Activated naive CD4-positive, alpha-beta T cell treated with anti-CD3 and anti-CD28 coated beads, Interleukin-2, amount 10 ng/mL, durations not matched to agents 5 hours and 36 hours (primary cell): ENCODE data around the gene CDHR4. TPM values are rescaled to one million over a fixed set of nuclear protein-coding genes. Genes with fewer than 3 reads are reported as not detected.

Source experiments
- microRNA-seq: library from miRNA; unstranded; fragments of <30 nt; microRNA quantifications from one replicate; pipeline ENCODE4 v1.2.0, GENCODE V29; 2022; ENCODE audit warnings: borderline microRNAs expressed, borderline replicate concordance
- total RNA-seq, 2 experiments: library from RNA; stranded (reverse); gene quantifications; one replicate each; pipeline ENCODE4 v1.2.3, GENCODE V29; 2021

Gene CDHR4, protein sequence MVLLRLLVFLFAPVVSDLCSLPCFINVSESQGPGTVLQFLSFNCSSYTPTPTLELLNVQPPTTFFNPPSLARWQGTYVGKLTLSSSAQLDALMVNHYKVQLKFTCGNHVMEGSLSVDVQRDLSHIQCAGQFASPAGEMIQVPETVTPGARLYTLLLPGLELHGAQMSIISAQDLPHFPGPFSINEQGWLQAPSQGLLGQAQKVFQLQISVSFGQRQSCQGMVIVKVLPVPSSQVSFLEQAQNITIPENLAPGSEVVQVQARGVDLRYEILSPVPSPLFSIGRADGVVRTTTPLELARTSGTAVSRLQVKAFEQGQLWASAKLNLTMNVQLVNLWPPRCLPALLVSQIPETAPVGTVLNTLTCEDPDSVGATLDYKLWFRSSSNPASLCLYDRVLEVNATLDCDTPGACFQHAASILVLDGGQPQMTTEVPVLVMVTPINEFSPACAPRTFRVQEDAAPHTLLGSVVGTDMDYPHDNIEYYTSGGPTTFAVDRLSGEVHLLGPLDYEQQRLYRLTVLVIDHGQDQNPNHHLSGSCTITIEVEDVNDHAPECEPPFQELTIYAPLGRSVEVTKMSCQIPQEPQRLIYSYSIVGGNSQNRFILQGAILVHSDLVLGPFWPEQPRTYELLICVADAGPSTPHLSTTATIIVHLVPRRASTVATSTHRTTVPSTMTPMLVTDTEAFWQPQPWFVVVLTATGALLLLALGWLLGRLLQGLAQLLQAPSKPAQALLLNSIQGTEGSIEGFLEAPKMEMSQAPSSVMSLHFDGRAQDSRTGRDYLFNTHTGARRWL
- total RNA-seq = not detected

DNA sequence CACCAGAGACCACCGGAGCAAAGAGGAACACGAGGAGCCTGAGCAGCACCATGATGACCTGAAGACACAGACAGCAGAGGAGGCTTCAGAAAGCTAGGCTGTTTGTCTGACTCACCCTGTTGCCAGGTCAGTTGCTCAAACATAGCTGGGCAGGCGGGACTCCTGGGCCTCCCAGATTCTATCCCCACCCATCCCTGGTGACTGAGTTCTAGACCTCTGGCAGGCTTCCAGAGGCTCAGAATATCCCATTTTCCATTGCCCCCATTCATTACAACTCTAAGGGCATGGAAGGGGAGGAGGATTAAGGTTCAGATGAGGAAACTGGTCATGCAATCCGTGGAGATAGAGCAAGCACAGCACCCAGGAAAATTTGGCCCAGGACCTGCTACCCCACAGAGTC lies at the start of gene CDHR4:
CDHR4 (minus strand) TSS at position 113 of the 400 bp plus-strand sequence; CDS start at position 52, 61 bp downstream.

DNA sequence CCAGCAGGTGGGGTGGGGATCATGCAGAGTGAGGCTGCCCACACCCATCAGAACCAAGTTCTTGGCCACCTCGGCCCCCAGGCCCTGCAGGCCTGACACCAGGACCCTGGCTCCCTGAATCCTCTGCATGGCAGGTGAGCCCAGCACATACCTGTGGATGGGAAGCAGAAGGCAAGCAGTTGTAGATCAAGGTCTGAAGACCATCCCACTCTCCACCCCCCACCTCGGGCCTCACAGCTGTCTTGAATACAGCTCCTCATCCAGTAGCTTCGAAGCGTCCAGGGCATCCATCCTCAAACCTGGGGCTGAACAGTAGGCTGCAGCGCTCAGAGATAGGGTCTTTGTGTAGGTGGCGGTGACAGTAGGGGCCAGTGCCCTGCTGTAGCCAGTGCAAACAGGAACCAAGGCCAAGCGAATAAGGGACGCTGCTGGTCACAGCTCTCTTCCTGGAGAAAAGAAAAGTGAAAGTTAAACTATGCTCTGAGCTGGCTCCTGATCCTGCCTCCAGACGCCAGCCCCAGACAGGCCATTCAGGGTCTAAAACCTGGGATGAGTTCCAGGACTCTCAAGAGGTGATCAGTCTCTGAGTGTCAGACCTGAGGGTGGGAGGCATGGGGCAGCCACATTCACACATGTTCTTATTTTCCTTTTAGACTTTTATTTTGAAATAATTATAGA lies 14.0 kb upstream of the CDHR4 start, which contains the start of gene UBA7:
UBA7 (minus strand) TSS at position 457 of the 678 bp plus-strand sequence; CDS start at position 291, 166 bp downstream.

DNA sequence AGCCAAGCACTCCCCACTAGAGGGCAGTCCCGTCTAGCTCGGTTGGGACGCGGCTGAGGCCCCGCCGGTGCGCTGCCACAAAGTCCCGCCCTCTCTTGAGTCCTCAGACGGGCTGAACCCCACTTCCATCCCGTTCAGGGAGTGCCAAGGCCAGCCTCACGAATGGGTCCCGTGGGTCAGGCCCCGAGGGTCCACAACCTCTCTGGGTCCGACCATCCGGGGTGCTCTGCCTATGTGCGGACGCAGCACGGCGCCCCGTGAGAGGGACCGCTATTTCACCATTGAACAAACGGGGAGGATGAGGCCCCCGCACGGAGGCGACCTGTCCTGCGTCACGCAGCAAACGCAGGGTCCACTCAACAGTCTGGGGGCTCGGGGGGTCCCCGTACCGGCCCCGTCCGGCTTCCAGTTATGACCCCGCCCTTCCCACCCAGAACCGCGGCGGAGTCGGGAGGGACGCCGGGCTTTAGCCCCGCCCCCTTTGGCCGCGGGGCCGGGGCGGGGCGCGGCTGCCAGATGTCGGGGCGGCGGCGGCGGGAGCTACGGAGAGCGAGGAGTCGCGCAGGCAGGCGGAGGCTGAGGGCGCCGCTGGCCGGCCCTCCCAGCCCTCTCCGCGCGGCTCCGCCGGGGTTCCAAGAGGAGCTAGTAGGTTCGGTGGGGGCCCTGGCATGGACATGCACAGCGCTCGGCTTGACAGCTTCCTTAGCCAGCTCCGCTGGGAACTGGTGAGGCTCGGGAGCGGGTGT lies 3.2 kb upstream of the CDHR4 start, which contains the start of gene INKA1:
INKA1 (plus strand) TSS at position 543 of the 746 bp plus-strand sequence; CDS start at position 675, 132 bp downstream.

DNA sequence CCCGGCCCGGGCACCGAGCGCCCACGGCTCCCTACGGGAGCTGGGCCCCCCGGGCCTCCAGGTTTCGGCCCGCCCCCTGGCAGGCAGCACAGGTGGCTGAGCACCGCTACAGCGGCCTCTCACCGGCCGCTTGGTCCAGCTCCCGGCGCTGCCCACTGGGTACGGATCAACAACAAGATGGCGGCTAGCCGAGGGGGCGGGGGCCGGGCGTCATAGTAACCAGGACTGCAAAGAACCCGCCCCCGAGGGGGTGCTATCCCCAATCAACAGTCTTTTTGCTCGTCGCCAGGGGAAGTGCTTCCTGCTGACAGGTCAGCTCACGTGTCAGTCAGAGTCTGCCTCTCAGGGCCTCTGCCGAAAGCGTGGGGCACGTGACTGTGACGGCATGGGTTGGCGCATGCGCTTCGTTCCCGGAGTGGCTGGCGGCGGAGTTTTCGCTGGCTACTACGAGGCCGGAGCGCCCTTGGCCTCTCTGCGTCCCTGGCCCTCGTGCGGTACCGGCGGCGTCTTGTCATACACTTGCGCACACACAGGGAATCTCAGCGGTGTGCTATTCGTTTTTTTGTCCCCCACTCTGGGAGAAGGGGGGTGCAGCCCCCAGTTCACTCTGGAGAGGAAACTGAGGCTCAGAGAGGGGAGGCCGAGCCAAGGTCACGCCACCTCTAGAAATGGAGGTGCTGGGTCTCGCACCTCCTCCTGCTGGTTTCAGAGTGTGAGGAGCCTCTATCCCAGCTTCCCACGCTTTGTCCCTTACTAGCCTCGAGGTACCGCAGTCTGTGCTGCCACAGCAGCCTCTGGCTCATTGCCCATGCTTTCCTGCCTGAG lies 13.1 kb downstream of the CDHR4 start, which contains the start of gene IP6K1:
IP6K1 (minus strand) TSS at position 186 of the 825 bp plus-strand sequence. CDS start 38,502 bp downstream, outside the sequence.

Small RNAs within 50 kb of the gene (microRNA-seq; reads per million reads assigned to microRNA genes)
- gene MIR5193 = not detected

Other genes starting within 250 kb of the CDHR4 start
- gene BSN, start 245.4 kb downstream of the CDHR4 start, total RNA-seq = under 1 TPM; 0.02 to 0.03 TPM
- gene APEH, start 125.5 kb downstream of the CDHR4 start, total RNA-seq = 100 to 1,000 TPM; 139 to 146 TPM
- gene MST1, start 110.4 kb downstream of the CDHR4 start, total RNA-seq = 1 to 10 TPM; 9.8 to 10.0 TPM
- 10 to 100 TPM; 44.7 to 52.3 TPM for gene RNF123, start 110.3 kb downstream of the CDHR4 start, total RNA-seq
- under 1 TPM in 1 of 2 experiments, not detected in 1; 0.19 TPM for gene AMIGO3, start 80.2 kb downstream of the CDHR4 start, total RNA-seq
- 10 to 100 TPM; 48.1 to 51.7 TPM for gene GMPPB, start 75.9 kb downstream of the CDHR4 start, total RNA-seq
- 10 to 100 TPM; 31.9 to 39.8 TPM for gene IP6K1, start 13.3 kb downstream of the CDHR4 start, total RNA-seq
- under 1 TPM; 0.45 to 0.46 TPM for gene INKA1, start 3.4 kb upstream of the CDHR4 start, total RNA-seq
- gene UBA7, start 14.1 kb upstream of the CDHR4 start, total RNA-seq = 100 to 1,000 TPM; 198 to 207 TPM
- gene TRAIP, start 56.7 kb upstream of the CDHR4 start, total RNA-seq = 10 to 100 TPM; 17.4 to 18.5 TPM
- not detected for gene CAMKV, start 70.0 kb upstream of the CDHR4 start, total RNA-seq
- 1 to 10 TPM; 3.0 to 3.4 TPM for gene MST1R, start 104.0 kb upstream of the CDHR4 start, total RNA-seq
- gene MON1A, start 129.9 kb upstream of the CDHR4 start, total RNA-seq = 10 to 100 TPM in 1 of 2 experiments, 1 to 10 TPM in 1; 10.0 to 12.1 TPM
- gene RBM6, start 140.3 kb upstream of the CDHR4 start, total RNA-seq = 100 to 1,000 TPM; 108 to 111 TPM